A549 (cell line): ENCODE data around the gene ZNF785. TPM values are rescaled to one million over a fixed set of nuclear protein-coding genes. Genes with fewer than 3 reads are reported as not detected.

Experiments
- ATAC-seq, 2 experiments: fragments of 200-7000 bp in 1 of 2; fragments of >200 bp in 1 of 2; cut with Nextera tagmentation in 1 of 2; cut with Tn5 transposase in 1 of 2; 3 replicates each; pipeline versions ENCODE4 v1.8.0 to v1.9.1; 2018 to 2020; ENCODE audit warnings: mild to moderate bottlenecking in 1 of 2, moderate library complexity in 1 of 2
- CTCF ChIA-PET: fragments of 300-600 bp; sonication (Branson Sonifier 250); formaldehyde crosslinking; extraction: SDS; loops from one replicate; lab custom pipeline; 2021; ENCODE audit warnings: antibody characterized with exemption, inconsistent platforms; lab: Yijun Ruan, JAX
- POLR2A ChIA-PET: fragments of 350-600 bp; formaldehyde crosslinking; extraction: SDS; loops from one replicate; lab custom pipeline; 2021; ENCODE audit warnings: antibody characterized with exemption, inconsistent platforms; lab: Yijun Ruan, JAX
- DNase-seq, 2 experiments: peaks; one replicate each; pipeline versions ENCODE4 v3.0.0 to v3.0.0-alpha.2; 2011 to 2016; ENCODE audit warnings: low read depth in 1 of 2, low spot score in 1 of 2
- FAIRE-seq: peaks from 2 replicates; lab custom pipeline; 2011; peaks lifted over from hg19 to GRCh38; lab: Jason Lieb, UNC
- H3K27ac ChIP-seq, 2 experiments: fragments of >200 bp; sonication (Bioruptor Twin); formaldehyde crosslinking; 3 replicates each; pipeline ENCODE4 v1.5.1; 2016 to 2017
- H3K4me1 ChIP-seq: fragments of >200 bp; sonication (Bioruptor Twin); formaldehyde crosslinking; 3 replicates; pipeline ENCODE4 v1.6.1; 2016
- H3K4me2 ChIP-seq: fragments of >200 bp; sonication (Bioruptor Twin); formaldehyde crosslinking; 3 replicates; pipeline ENCODE4 v1.6.1; 2016
- H3K4me3 ChIP-seq: fragments of >200 bp; sonication (Bioruptor Twin); formaldehyde crosslinking; 3 replicates; pipeline ENCODE4 v1.5.1; 2016
- H3K9me3 ChIP-seq: fragments of >200 bp; sonication (Bioruptor Twin); formaldehyde crosslinking; 3 replicates; pipeline ENCODE4 v1.6.1; 2016
- CHD2 ChIP-seq: fragments of 150-350 bp; IDR thresholded peaks from 2 replicates; pipeline ENCODE4 v1.6.1; 2014; ENCODE audit warnings: low read length; ENCODE audit not compliant: partially characterized antibody
- CHD4 ChIP-seq: fragments of 200-600 bp; sonication (generic); IDR thresholded peaks from 2 replicates; pipeline ENCODE4 v1.6.1; 2016; ENCODE audit warnings: antibody characterized with exemption, mild to moderate bottlenecking, borderline replicate concordance
- EHMT2 ChIP-seq: fragments of 200-600 bp; sonication (generic); IDR thresholded peaks from 2 replicates; pipeline ENCODE4 v1.6.1; 2016; ENCODE audit warnings: antibody characterized with exemption, low read depth, mild to moderate bottlenecking, moderate library complexity
- FOSB ChIP-seq: fragments of 250-450 bp; sonication (Bioruptor Pico); IDR thresholded peaks from 2 replicates; pipeline ENCODE4 v1.5.0; 2020; ENCODE audit warnings: mild to moderate bottlenecking, moderate library complexity
- FOSL2 ChIP-seq, 2 experiments: fragments of 450-650 bp in 1 of 2; fragments of >200 bp in 1 of 2; sonication (Bioruptor Twin) in 1 of 2; formaldehyde crosslinking; IDR thresholded peaks; 2 replicates each; pipeline versions ENCODE4 v1.5.0 to v1.6.1; 2016 to 2020; ENCODE audit warnings: mild to moderate bottlenecking in 1 of 2, moderate library complexity in 1 of 2
- HEYL ChIP-seq: fragments of 250-450 bp; sonication (Bioruptor Pico); IDR thresholded peaks from 2 replicates; pipeline ENCODE4 v1.8.0; 2021; ENCODE audit warnings: mild to moderate bottlenecking, moderate library complexity
- HOXA7 ChIP-seq: fragments of 250-450 bp; sonication (Bioruptor Pico); IDR thresholded peaks from 2 replicates; pipeline ENCODE4 v1.5.0; 2020; ENCODE audit warnings: mild to moderate bottlenecking, moderate library complexity
- KDM1A ChIP-seq: fragments of 200-600 bp; sonication (generic); IDR thresholded peaks from 2 replicates; pipeline ENCODE4 v1.6.1; 2016; ENCODE audit warnings: low read depth, mild to moderate bottlenecking
- MYC ChIP-seq: IDR thresholded peaks from 2 replicates; pipeline ENCODE4 v1.6.1; 2012; ENCODE audit warnings: mild to moderate bottlenecking, inconsistent platforms, low read length, improper control_type of control experiment, borderline replicate concordance
- NFE2L2 ChIP-seq: fragments of 150-350 bp; conservative IDR thresholded peaks from 2 replicates; pipeline ENCODE4 v1.6.1; 2014; ENCODE audit warnings: low read length
- NPAS2 ChIP-seq: fragments of 250-450 bp; sonication (Bioruptor Pico); IDR thresholded peaks from 2 replicates; pipeline ENCODE4 v1.8.0; 2022; ENCODE audit warnings: mild to moderate bottlenecking, moderate library complexity, borderline replicate concordance
- POLR2A ChIP-seq: IDR thresholded peaks from 2 replicates; pipeline ENCODE4 v1.6.1; 2012; ENCODE audit warnings: mild to moderate bottlenecking, low read length
- POLR2AphosphoS2 ChIP-seq: conservative IDR thresholded peaks from 2 replicates; pipeline ENCODE4 v1.6.1; 2012; ENCODE audit warnings: low read length, improper control_type of control experiment, inconsistent platforms
- RARB ChIP-seq: fragments of 250-450 bp; sonication (Bioruptor Pico); IDR thresholded peaks from 2 replicates; pipeline ENCODE4 v1.8.0; 2021; ENCODE audit warnings: mild to moderate bottlenecking, moderate library complexity
- RFX5 ChIP-seq: fragments of 450-650 bp; IDR thresholded peaks from 2 replicates; pipeline ENCODE4 v1.7.1; 2014; ENCODE audit warnings: antibody characterized with exemption, mild to moderate bottlenecking, moderate library complexity
- RNF2 ChIP-seq: fragments of 200-600 bp; sonication (generic); IDR thresholded peaks from 2 replicates; pipeline ENCODE4 v1.6.1; 2016; ENCODE audit warnings: low read depth, mild to moderate bottlenecking, antibody characterized with exemption, moderate library complexity, borderline replicate concordance
- SMC3 ChIP-seq: fragments of >200 bp; sonication (Bioruptor Twin); formaldehyde crosslinking; IDR thresholded peaks from 3 replicates; pipeline ENCODE4 v1.6.1; 2018; ENCODE audit warnings: inconsistent platforms
- TP53 ChIP-seq: fragments of 250-450 bp; sonication (Bioruptor Pico); IDR thresholded peaks from 2 replicates; pipeline ENCODE4 v1.5.0; 2021; ENCODE audit warnings: mild to moderate bottlenecking, moderate library complexity
- ZC3H11A ChIP-seq: fragments of 450-650 bp; IDR thresholded peaks from 2 replicates; pipeline ENCODE4 v1.6.1; 2014; ENCODE audit warnings: antibody characterized with exemption, mild to moderate bottlenecking
- WGBS: methylation state at CpG from one replicate; pipeline ENCODE4 v1.1.6; 2017; ENCODE audit errors: missing lambda C conversion rate; 5-methylcytosine and 5-hydroxymethylcytosine counted together
- polyA plus RNA-seq, 4 experiments: library from polyadenylated mRNA; depleted of rRNA in 3 of 4; stranded (reverse); fragments of >200 nt; fragmentation: RNase III in 1 of 4; extraction: RNeasy Plus Mini Kit Qiagen cat#74134 plus additional on column Dnase treatment in 1 of 4; gene quantifications; 2 replicates in 3 of 4; 3 replicates in 1 of 4; pipeline ENCODE4 v1.2.3, GENCODE V29; 2011 to 2017
- TF ChIP-seq, protein P1 (sequence below): fragments of 450-650 bp; IDR thresholded peaks from 2 replicates; pipeline ENCODE4 v1.6.1; 2014; ENCODE audit warnings: antibody characterized with exemption
- TF ChIP-seq, protein P2 (sequence below): IDR thresholded peaks from 2 replicates; pipeline ENCODE4 v1.6.1; 2012
- TF ChIP-seq, protein P3 (sequence below): fragments of >200 bp; sonication (Bioruptor Twin); formaldehyde crosslinking; IDR thresholded peaks from 2 replicates; pipeline ENCODE4 v1.6.1; 2016
- TF ChIP-seq, protein P4 (sequence below): IDR thresholded peaks from 2 replicates; pipeline ENCODE4 v1.6.1; 2012
- TF ChIP-seq, protein P5 (sequence below): fragments of 250-450 bp; sonication (Bioruptor Pico); IDR thresholded peaks from 2 replicates; pipeline ENCODE4 v1.5.0; 2020; ENCODE audit warnings: low read depth, mild to moderate bottlenecking, moderate library complexity

Gene ZNF785
- polyA plus RNA-seq, 2 of the 4 experiments (the other 2 are of a cell fraction): not detected

DNA sequence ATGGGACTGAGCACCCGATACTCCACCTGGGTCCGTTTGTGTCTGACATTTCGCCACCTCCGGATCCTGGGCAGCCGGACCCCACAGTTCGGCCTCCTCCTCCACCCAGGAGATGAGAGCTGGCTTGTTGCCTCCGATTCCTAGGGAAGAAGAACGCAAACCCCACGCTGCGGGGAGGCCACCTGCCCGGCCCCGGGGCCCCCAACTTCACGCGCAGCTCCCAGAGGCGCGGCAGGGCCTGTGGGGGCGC, 27.9 kb downstream of the ZNF785 start:
- FAIRE-seq (no peak), DNase-seq (no peak), ATAC-seq (peak; percentile 14 to 15; a peak in 4 of 6 replicates)
- H3K4me1 ChIP-seq: peaks cover 4% of the 10 kb centered on the region; the same call in 1 of the 3 replicates
- H3K4me2 ChIP-seq: peak overlapping the region; percentile 89
- CTCF ChIA-PET: interaction anchor here (0.6 to 2.8 kb wide), 16 partner anchors 8 to 127 kb away, joined by 3 to 10 read pairs (median 6); partner anchors contain the start of genes DCTPP1 and ZNF688
- H3K27ac ChIP-seq: peak overlapping the region; percentile 93 to 98
- no peaks in the 10 kb centered on the region for H3K9me3 ChIP-seq
- H3K4me3 ChIP-seq: peak overlapping the region; percentile 82
- 0% methylated on average over 1 of the region's 17 CpGs for WGBS
- TF ChIP-seq CHD4 (no peak), RNF2 (no peak), FOSB (CRISPR knock-in tag) (no peak), POLR2AphosphoS2 (no peak), CHD2 (no peak), FOSL2 (IDR thresholded peaks at IDR 0.05) (no peak), FOSL2 (CRISPR knock-in tag; IDR thresholded peaks at IDR 0.05) (no peak), NFE2L2 (no peak), HOXA7 (CRISPR knock-in tag) (no peak), MYC (no peak; the same call in 1 of the 2 replicates), NPAS2 (CRISPR knock-in tag) (no peak), TP53 (CRISPR knock-in tag) (no peak), KDM1A (no peak), EHMT2 (no peak), POLR2A (no peak), HEYL (no peak), RFX5 (no peak)
- TF ChIP-seq, protein P1, sequence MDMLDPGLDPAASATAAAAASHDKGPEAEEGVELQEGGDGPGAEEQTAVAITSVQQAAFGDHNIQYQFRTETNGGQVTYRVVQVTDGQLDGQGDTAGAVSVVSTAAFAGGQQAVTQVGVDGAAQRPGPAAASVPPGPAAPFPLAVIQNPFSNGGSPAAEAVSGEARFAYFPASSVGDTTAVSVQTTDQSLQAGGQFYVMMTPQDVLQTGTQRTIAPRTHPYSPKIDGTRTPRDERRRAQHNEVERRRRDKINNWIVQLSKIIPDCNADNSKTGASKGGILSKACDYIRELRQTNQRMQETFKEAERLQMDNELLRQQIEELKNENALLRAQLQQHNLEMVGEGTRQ: no peak
- TF ChIP-seq, protein P2, sequence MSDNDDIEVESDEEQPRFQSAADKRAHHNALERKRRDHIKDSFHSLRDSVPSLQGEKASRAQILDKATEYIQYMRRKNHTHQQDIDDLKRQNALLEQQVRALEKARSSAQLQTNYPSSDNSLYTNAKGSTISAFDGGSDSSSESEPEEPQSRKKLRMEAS: no peak
- TF ChIP-seq, protein P3, sequence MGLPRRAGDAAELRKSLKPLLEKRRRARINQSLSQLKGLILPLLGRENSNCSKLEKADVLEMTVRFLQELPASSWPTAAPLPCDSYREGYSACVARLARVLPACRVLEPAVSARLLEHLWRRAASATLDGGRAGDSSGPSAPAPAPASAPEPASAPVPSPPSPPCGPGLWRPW: no peak
- POLR2A ChIA-PET: interaction anchor here (0.6 to 2.8 kb wide), 8 partner anchors 9 to 98 kb away, joined by 3 to 44 read pairs (median 10); partner anchors contain the start of genes ZNF688 and ZNF747

DNA sequence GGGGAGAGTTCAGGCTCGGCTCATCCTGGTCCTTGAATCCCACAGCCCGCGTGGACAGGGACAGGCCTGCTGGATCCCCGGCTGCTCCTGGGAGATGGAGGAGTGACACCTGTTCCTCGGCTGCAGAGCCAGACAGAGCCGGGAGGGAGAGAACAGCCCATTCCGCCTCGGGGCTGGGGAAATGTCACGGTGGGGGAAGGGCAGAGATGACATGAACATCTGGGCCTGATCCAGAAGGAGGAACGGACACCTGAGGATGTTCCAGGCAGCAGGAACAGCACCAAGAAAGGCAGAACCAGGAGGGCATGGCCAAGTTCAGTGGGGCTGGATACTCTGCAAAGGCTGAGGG, 29.4 kb downstream of the ZNF785 start:
- Histone ChIP-seq H3K27ac (no peak overlapping the region), H3K4me2 (no peak overlapping the region), H3K4me3 (no peak overlapping the region), H3K9me3 (no peaks in the 10 kb centered on the region), H3K4me1 (peaks cover 4% of the 10 kb centered on the region; the same call in 1 of the 3 replicates)
- FAIRE-seq (no peak), ATAC-seq (no peak), DNase-seq (no peak)
- POLR2A ChIA-PET: no interaction called here
- CTCF ChIA-PET: interaction anchor here (0.6 to 1.8 kb wide), 3 partner anchors 15 to 126 kb away, joined by 3 to 8 read pairs (median 3); partner anchors contain the start of gene DCTPP1
- 85% methylated on average over 9 of the region's 10 CpGs for whole genome bisulfite sequencing
- no peak for TF ChIP-seq EHMT2
- TF ChIP-seq ZC3H11A: no peak
- no peak for TF ChIP-seq TP53 (CRISPR knock-in tag)
- no peak for TF ChIP-seq SMC3
- TF ChIP-seq CHD2: no peak
- TF ChIP-seq, protein P4, sequence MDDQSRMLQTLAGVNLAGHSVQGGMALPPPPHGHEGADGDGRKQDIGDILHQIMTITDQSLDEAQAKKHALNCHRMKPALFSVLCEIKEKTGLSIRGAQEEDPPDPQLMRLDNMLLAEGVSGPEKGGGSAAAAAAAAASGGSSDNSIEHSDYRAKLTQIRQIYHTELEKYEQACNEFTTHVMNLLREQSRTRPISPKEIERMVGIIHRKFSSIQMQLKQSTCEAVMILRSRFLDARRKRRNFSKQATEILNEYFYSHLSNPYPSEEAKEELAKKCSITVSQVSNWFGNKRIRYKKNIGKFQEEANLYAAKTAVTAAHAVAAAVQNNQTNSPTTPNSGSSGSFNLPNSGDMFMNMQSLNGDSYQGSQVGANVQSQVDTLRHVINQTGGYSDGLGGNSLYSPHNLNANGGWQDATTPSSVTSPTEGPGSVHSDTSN: no peak
- no peak for TF ChIP-seq MYC
- TF ChIP-seq, protein P5, sequence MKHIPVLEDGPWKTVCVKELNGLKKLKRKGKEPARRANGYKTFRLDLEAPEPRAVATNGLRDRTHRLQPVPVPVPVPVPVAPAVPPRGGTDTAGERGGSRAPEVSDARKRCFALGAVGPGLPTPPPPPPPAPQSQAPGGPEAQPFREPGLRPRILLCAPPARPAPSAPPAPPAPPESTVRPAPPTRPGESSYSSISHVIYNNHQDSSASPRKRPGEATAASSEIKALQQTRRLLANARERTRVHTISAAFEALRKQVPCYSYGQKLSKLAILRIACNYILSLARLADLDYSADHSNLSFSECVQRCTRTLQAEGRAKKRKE (CRISPR knock-in tag): no peak
- TF ChIP-seq RARB (CRISPR knock-in tag): no peak
